ENCODE measurements around the gene PPAT.
A peak's percentile ranks its signal among the peaks of the same experiment; 100 is the strongest.
"Not testable (repeated sequence)": the region's sequence is repeated elsewhere in the genome, so short reads cannot be mapped to it uniquely, and the experiment has no call there.

Gene PPAT

GRCh38 chr4:56465599-56466295 is 30.3 kb upstream of the PPAT start:
- Histone ChIP-seq H3K27me3 (ENCODE audit: control insufficient read depth in 1 of 2, insufficient read depth in 2 of 2, low read length in 2 of 2) (no peaks in the 10 kb centered on the region), H3K36me3 (ENCODE audit: control insufficient read depth in 1 of 2, insufficient read depth in 2 of 2, low read length in 2 of 2) (peaks cover 0 to 13% of the 10 kb centered on the region in 2 donors), H3K4me3 (ENCODE audit: low read depth in 1 of 2, low read length in 2 of 2) (peak overlapping the region; percentile 91 to 94), H3K4me1 (ENCODE audit: control insufficient read depth in 1 of 2, insufficient read depth in 2 of 2, low read length in 2 of 2) (peaks cover 29 to 31% of the 10 kb centered on the region in 2 donors), H3K27ac (ENCODE audit: low read depth, low read length) (no peak overlapping the region), H3K9me3 (ENCODE audit: control insufficient read depth in 1 of 2, low read length in 2 of 2) (no peaks in the 10 kb centered on the region), H3K9ac (ENCODE audit: low read depth in 1 of 2, low read length in 2 of 2) (no peak overlapping the region)

GRCh38 chr4:56464581-56464980 is 29.2 kb upstream of the PPAT start:
- Histone ChIP-seq H3K9me3 (ENCODE audit: control insufficient read depth in 1 of 2, low read length in 2 of 2) (no peaks in the 10 kb centered on the region), H3K36me3 (ENCODE audit: control insufficient read depth in 1 of 2, insufficient read depth in 2 of 2, low read length in 2 of 2) (peaks cover 6 to 25% of the 10 kb centered on the region in 2 donors), H3K4me3 (ENCODE audit: low read depth in 1 of 2, low read length in 2 of 2) (no peak overlapping the region), H3K4me1 (ENCODE audit: control insufficient read depth in 1 of 2, insufficient read depth in 2 of 2, low read length in 2 of 2) (peaks cover 27 to 30% of the 10 kb centered on the region in 2 donors), H3K9ac (ENCODE audit: low read depth in 1 of 2, low read length in 2 of 2) (no peak overlapping the region), H3K27ac (ENCODE audit: low read depth, low read length) (no peak overlapping the region), H3K27me3 (ENCODE audit: control insufficient read depth in 1 of 2, insufficient read depth in 2 of 2, low read length in 2 of 2) (no peaks in the 10 kb centered on the region)

- Histone ChIP-seq H3K4me1 (ENCODE audit: control insufficient read depth in 1 of 2, insufficient read depth in 2 of 2, low read length in 2 of 2) (peaks cover 18 to 21% of the 10 kb centered on the region in 2 donors), H3K36me3 (ENCODE audit: control insufficient read depth in 1 of 2, insufficient read depth in 2 of 2, low read length in 2 of 2) (peaks cover 6 to 33% of the 10 kb centered on the region in 2 donors), H3K27me3 (ENCODE audit: control insufficient read depth in 1 of 2, insufficient read depth in 2 of 2, low read length in 2 of 2) (no peaks in the 10 kb centered on the region), H3K27ac (ENCODE audit: low read depth, low read length) (no peak overlapping the region), H3K9ac (ENCODE audit: low read depth in 1 of 2, low read length in 2 of 2) (no peak overlapping the region), H3K9me3 (ENCODE audit: control insufficient read depth in 1 of 2, low read length in 2 of 2) (no peaks in the 10 kb centered on the region), H3K4me3 (ENCODE audit: low read depth in 1 of 2, low read length in 2 of 2) (no peak overlapping the region)
Measured at GRCh38 chr4:56463711-56464110, 28.3 kb upstream of the PPAT start.

- Histone ChIP-seq H3K4me3 (ENCODE audit: low read depth in 1 of 2, low read length in 2 of 2) (no peak overlapping the region), H3K9me3 (ENCODE audit: control insufficient read depth in 1 of 2, low read length in 2 of 2) (no peaks in the 10 kb centered on the region), H3K36me3 (ENCODE audit: control insufficient read depth in 1 of 2, insufficient read depth in 2 of 2, low read length in 2 of 2) (peaks cover 8 to 48% of the 10 kb centered on the region in 2 donors)
Measured at GRCh38 chr4:56462157-56462556, 26.7 kb upstream of the PPAT start.

GRCh38 chr4:56460085-56460484 is 24.7 kb upstream of the PPAT start:
- no peaks in the 10 kb centered on the region for H3K9me3 ChIP-seq (ENCODE audit: control insufficient read depth in 1 of 2, low read length in 2 of 2)
- H3K4me1 ChIP-seq (ENCODE audit: control insufficient read depth in 1 of 2, insufficient read depth in 2 of 2, low read length in 2 of 2), result peaks cover 0 to 2% of the 10 kb centered on the region in 2 donors
- H3K27me3 ChIP-seq (ENCODE audit: control insufficient read depth in 1 of 2, insufficient read depth in 2 of 2, low read length in 2 of 2), result no peaks in the 10 kb centered on the region
- H3K9ac ChIP-seq (ENCODE audit: low read depth in 1 of 2, low read length in 2 of 2), result no peak overlapping the region
- no peak overlapping the region for H3K4me3 ChIP-seq (ENCODE audit: low read depth in 1 of 2, low read length in 2 of 2)
- peaks cover 8 to 57% of the 10 kb centered on the region in 2 donors for H3K36me3 ChIP-seq (ENCODE audit: control insufficient read depth in 1 of 2, insufficient read depth in 2 of 2, low read length in 2 of 2)
- H3K27ac ChIP-seq (ENCODE audit: low read depth, low read length), result no peak overlapping the region

More at GRCh38 chr4:56462157-56462556, 26.7 kb upstream of the PPAT start:
- no peak overlapping the region for H3K27ac ChIP-seq (ENCODE audit: low read depth, low read length)
- H3K9ac ChIP-seq (ENCODE audit: low read depth in 1 of 2, low read length in 2 of 2), result no peak overlapping the region
- H3K4me1 ChIP-seq (ENCODE audit: control insufficient read depth in 1 of 2, insufficient read depth in 2 of 2, low read length in 2 of 2), result peaks cover 13 to 15% of the 10 kb centered on the region in 2 donors
- no peaks in the 10 kb centered on the region for H3K27me3 ChIP-seq (ENCODE audit: control insufficient read depth in 1 of 2, insufficient read depth in 2 of 2, low read length in 2 of 2)

GRCh38 chr4:56450342-56450741 is 14.9 kb upstream of the PPAT start:
- Histone ChIP-seq H3K9ac (ENCODE audit: low read depth in 1 of 2, low read length in 2 of 2) (no peak overlapping the region), H3K27me3 (ENCODE audit: control insufficient read depth in 1 of 2, insufficient read depth in 2 of 2, low read length in 2 of 2) (no peaks in the 10 kb centered on the region), H3K36me3 (ENCODE audit: control insufficient read depth in 1 of 2, insufficient read depth in 2 of 2, low read length in 2 of 2) (peaks cover 6 to 40% of the 10 kb centered on the region in 2 donors), H3K27ac (ENCODE audit: low read depth, low read length) (no peak overlapping the region), H3K4me3 (ENCODE audit: low read depth in 1 of 2, low read length in 2 of 2) (no peak overlapping the region), H3K9me3 (ENCODE audit: control insufficient read depth in 1 of 2, low read length in 2 of 2) (no peaks in the 10 kb centered on the region), H3K4me1 (ENCODE audit: control insufficient read depth in 1 of 2, insufficient read depth in 2 of 2, low read length in 2 of 2) (no peaks in the 10 kb centered on the region)

GRCh38 chr4:56449475-56449874 is 14.1 kb upstream of the PPAT start:
- H3K4me3 ChIP-seq (ENCODE audit: low read depth in 1 of 2, low read length in 2 of 2); H3K9me3 ChIP-seq (ENCODE audit: control insufficient read depth in 1 of 2, low read length in 2 of 2); H3K9ac ChIP-seq (ENCODE audit: low read depth in 1 of 2, low read length in 2 of 2); H3K27me3 ChIP-seq (ENCODE audit: control insufficient read depth in 1 of 2, insufficient read depth in 2 of 2, low read length in 2 of 2); H3K4me1 ChIP-seq (ENCODE audit: control insufficient read depth in 1 of 2, insufficient read depth in 2 of 2, low read length in 2 of 2); H3K27ac ChIP-seq (ENCODE audit: low read depth, low read length): not testable (repeated sequence)
- peaks cover 9 to 33% of the 10 kb centered on the region in 2 donors for H3K36me3 ChIP-seq (ENCODE audit: control insufficient read depth in 1 of 2, insufficient read depth in 2 of 2, low read length in 2 of 2)

GRCh38 chr4:56448301-56448700 is 12.9 kb upstream of the PPAT start:
- H3K9ac ChIP-seq (ENCODE audit: low read depth in 1 of 2, low read length in 2 of 2), result no peak overlapping the region
- peaks cover 9 to 26% of the 10 kb centered on the region in 2 donors for H3K36me3 ChIP-seq (ENCODE audit: control insufficient read depth in 1 of 2, insufficient read depth in 2 of 2, low read length in 2 of 2)
- no peaks in the 10 kb centered on the region for H3K4me1 ChIP-seq (ENCODE audit: control insufficient read depth in 1 of 2, insufficient read depth in 2 of 2, low read length in 2 of 2)
- H3K4me3 ChIP-seq (ENCODE audit: low read depth in 1 of 2, low read length in 2 of 2), result no peak overlapping the region
- no peaks in the 10 kb centered on the region for H3K9me3 ChIP-seq (ENCODE audit: control insufficient read depth in 1 of 2, low read length in 2 of 2)
- H3K27ac ChIP-seq (ENCODE audit: low read depth, low read length), result no peak overlapping the region
- no peaks in the 10 kb centered on the region for H3K27me3 ChIP-seq (ENCODE audit: control insufficient read depth in 1 of 2, insufficient read depth in 2 of 2, low read length in 2 of 2)

- Histone ChIP-seq H3K4me1 (ENCODE audit: control insufficient read depth in 1 of 2, insufficient read depth in 2 of 2, low read length in 2 of 2) (no peaks in the 10 kb centered on the region), H3K27ac (ENCODE audit: low read depth, low read length) (no peak overlapping the region), H3K4me3 (ENCODE audit: low read depth in 1 of 2, low read length in 2 of 2) (no peak overlapping the region), H3K9me3 (ENCODE audit: control insufficient read depth in 1 of 2, low read length in 2 of 2) (no peaks in the 10 kb centered on the region), H3K9ac (ENCODE audit: low read depth in 1 of 2, low read length in 2 of 2) (no peak overlapping the region), H3K27me3 (ENCODE audit: control insufficient read depth in 1 of 2, insufficient read depth in 2 of 2, low read length in 2 of 2) (no peaks in the 10 kb centered on the region), H3K36me3 (ENCODE audit: control insufficient read depth in 1 of 2, insufficient read depth in 2 of 2, low read length in 2 of 2) (peaks cover 9 to 15% of the 10 kb centered on the region in 2 donors)
Measured at GRCh38 chr4:56445699-56446098, 10.3 kb upstream of the PPAT start.

GRCh38 chr4:56444719-56445118 is 9.3 kb upstream of the PPAT start:
- no peaks in the 10 kb centered on the region for H3K9me3 ChIP-seq (ENCODE audit: control insufficient read depth in 1 of 2, low read length in 2 of 2)
- peaks cover 9 to 15% of the 10 kb centered on the region in 2 donors for H3K36me3 ChIP-seq (ENCODE audit: control insufficient read depth in 1 of 2, insufficient read depth in 2 of 2, low read length in 2 of 2)
- H3K27me3 ChIP-seq (ENCODE audit: control insufficient read depth in 1 of 2, insufficient read depth in 2 of 2, low read length in 2 of 2), result no peaks in the 10 kb centered on the region
- no peak overlapping the region for H3K27ac ChIP-seq (ENCODE audit: low read depth, low read length)
- H3K9ac ChIP-seq (ENCODE audit: low read depth in 1 of 2, low read length in 2 of 2), result no peak overlapping the region
- no peak overlapping the region for H3K4me3 ChIP-seq (ENCODE audit: low read depth in 1 of 2, low read length in 2 of 2)
- no peaks in the 10 kb centered on the region for H3K4me1 ChIP-seq (ENCODE audit: control insufficient read depth in 1 of 2, insufficient read depth in 2 of 2, low read length in 2 of 2)
